Measurements from ENCODE around the gene ENPP6.

Gene ENPP6

GRCh38 chr4:184188443-184189400 lies 29.0 kb downstream of the ENPP6 start:
- no peak for DNase-seq (ENCODE audit: low read depth)

GRCh38 chr4:184177271-184177670 lies 40.4 kb downstream of the ENPP6 start:
- DNase-seq (ENCODE audit: low read depth): no peak
- no peak for TF ChIP-seq CTCF (IDR thresholded peaks at IDR 0.05; ENCODE audit: control insufficient read depth, insufficient read depth, low read depth, low read length, missing control alignments)

More at GRCh38 chr4:184188443-184189400, 29.0 kb downstream of the ENPP6 start:
- TF ChIP-seq CTCF (IDR thresholded peaks at IDR 0.05; ENCODE audit: control insufficient read depth, insufficient read depth, low read depth, low read length, missing control alignments): no peak
- H3K4me3 ChIP-seq (ENCODE audit: control insufficient read depth, low read depth, low read length): no peak overlapping the region

GRCh38 chr4:184174571-184175488 lies 42.8 kb downstream of the ENPP6 start:
- no peak overlapping the region for H3K4me3 ChIP-seq (ENCODE audit: control insufficient read depth, low read depth, low read length)
- no peak for DNase-seq (ENCODE audit: low read depth)
- no peak for TF ChIP-seq CTCF (IDR thresholded peaks at IDR 0.05; ENCODE audit: control insufficient read depth, insufficient read depth, low read depth, low read length, missing control alignments)

More at GRCh38 chr4:184177271-184177670, 40.4 kb downstream of the ENPP6 start:
- no peak overlapping the region for H3K4me3 ChIP-seq (ENCODE audit: control insufficient read depth, low read depth, low read length)

GRCh38 chr4:184171011-184171410 lies 46.7 kb downstream of the ENPP6 start:
- no peak for TF ChIP-seq CTCF (IDR thresholded peaks at IDR 0.05; ENCODE audit: control insufficient read depth, insufficient read depth, low read depth, low read length, missing control alignments)
- no peak overlapping the region for H3K4me3 ChIP-seq (ENCODE audit: control insufficient read depth, low read depth, low read length)
- DNase-seq (ENCODE audit: low read depth): peak; percentile 7

GRCh38 chr4:184169225-184169867 lies 48.3 kb downstream of the ENPP6 start:
- H3K4me3 ChIP-seq (ENCODE audit: control insufficient read depth, low read depth, low read length): no peak overlapping the region
- DNase-seq (ENCODE audit: low read depth): no peak
- TF ChIP-seq CTCF (IDR thresholded peaks at IDR 0.05; ENCODE audit: control insufficient read depth, insufficient read depth, low read depth, low read length, missing control alignments): no peak
